SK-N-MC (cell line): Measurements from ENCODE around the gene MAP4K4.
A peak's percentile ranks its signal among the peaks of the same experiment; 100 is the strongest.

Experiments
- DNase-seq: peaks from one replicate; pipeline ENCODE4 v3.0.0-alpha.2; 2011; ENCODE audit warnings: low read depth, low spot score
- H3K27ac ChIP-seq: fragments of 200-600 bp; sonication (generic); 2 replicates; pipeline ENCODE4 v1.5.1; 2016; ENCODE audit warnings: mixed run types
- H3K36me3 ChIP-seq: fragments of 200-600 bp; sonication (generic); 2 replicates; pipeline ENCODE4 v1.6.1; 2017; ENCODE audit warnings: antibody characterized with exemption, low read length, mixed read lengths; ENCODE audit not compliant: insufficient read depth
- H3K4me3 ChIP-seq: fragments of 200-600 bp; sonication (generic); 2 replicates; pipeline ENCODE4 v1.5.1; 2016
- H3K9ac ChIP-seq: fragments of 200-600 bp; sonication (generic); 2 replicates; pipeline ENCODE4 v1.8.0; 2017; ENCODE audit warnings: mixed run types, mixed read lengths; ENCODE audit not compliant: insufficient read length
- H3K9me3 ChIP-seq: fragments of 200-600 bp; sonication (generic); 2 replicates; pipeline ENCODE4 v1.6.1; 2017; ENCODE audit warnings: low read depth, mild to moderate bottlenecking, antibody characterized with exemption, low read length, moderate library complexity, mixed read lengths
- EZH2 ChIP-seq: fragments of 200-600 bp; sonication (generic); IDR thresholded peaks from one replicate; pipeline ENCODE4 v1.6.1; 2017; ENCODE audit warnings: antibody characterized with exemption
- FOXP2 ChIP-seq: optimal IDR thresholded peaks from 2 replicates; pipeline ENCODE3; 2011; ENCODE audit warnings: mild to moderate bottlenecking, moderate library complexity; ENCODE audit not compliant: insufficient read depth; ENCODE audit errors: extremely low read length, control extremely low read depth
- POLR2AphosphoS5 ChIP-seq: IDR thresholded peaks from 2 replicates; pipeline ENCODE4 v1.6.1; 2012; ENCODE audit warnings: mild to moderate bottlenecking, low read depth, low read length, borderline replicate concordance

The MAP4K4 gene

DNA sequence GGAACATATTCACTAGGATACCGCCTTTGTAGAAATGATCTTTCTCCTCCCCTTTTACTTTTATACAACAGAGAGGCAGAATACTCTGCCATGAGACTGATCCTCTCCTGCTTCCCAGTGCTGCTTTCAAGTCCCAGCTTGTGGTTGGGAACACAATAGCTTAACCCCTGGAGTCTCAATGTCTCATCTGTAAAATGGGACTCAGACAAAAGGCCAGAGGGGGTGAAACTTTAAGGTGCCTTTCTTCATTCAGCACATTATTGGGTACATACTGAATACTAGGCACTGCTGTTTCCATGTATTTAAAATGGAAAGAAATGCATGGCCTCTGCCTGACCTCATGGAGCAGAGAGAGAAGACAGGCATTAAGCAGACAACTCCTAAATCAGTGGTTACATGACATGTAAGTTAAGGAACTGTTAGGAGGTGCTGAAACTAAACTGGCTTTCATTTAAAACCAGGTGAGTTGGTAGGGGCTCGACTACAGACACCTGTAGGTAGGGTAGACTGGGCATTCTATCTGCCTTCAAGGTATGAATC lies 53.8 kb downstream of the MAP4K4 start:
- Histone ChIP-seq H3K4me3 (no peak overlapping the region), H3K27ac (no peak overlapping the region), H3K9ac (no peak overlapping the region)

DNA sequence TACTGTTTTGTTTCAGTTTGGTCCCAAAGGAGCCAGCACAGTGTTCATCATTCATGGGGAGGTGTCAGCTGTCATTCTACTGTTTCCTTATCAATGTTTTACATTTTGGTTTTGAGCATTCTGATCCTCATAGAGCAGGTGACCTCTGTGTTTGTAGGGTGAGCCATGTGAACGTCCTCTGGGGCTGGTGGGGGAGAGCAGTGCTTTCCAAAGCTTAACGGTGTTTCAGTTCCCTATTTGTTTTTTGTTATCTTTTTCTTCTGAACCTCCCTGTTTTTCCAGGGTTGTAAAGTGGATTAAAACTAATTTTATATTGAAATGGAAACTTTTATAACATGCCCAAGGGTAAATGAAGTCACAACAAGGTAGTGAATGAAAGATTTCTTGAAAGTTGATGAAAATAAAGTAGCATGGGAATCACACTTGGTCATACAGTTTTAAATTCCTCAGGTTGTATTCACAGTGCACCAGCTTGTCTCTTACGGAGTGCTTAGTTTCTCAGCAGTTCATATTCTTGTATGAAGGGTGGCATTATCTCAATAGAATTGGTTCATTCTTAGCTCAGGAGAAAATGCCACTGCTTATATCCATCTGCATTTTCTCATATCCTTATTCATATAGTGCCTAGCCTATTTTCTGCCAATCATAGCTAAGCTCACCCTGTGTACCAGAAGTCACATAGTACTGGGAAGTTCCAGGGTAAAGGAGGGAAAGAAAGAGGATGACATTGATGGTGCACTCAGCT lies 54.5 kb downstream of the MAP4K4 start:
- no peaks in the 10 kb centered on the region; the same call in 1 of the 2 replicates for H3K36me3 ChIP-seq
- no peak overlapping the region for H3K9ac ChIP-seq
- no peak overlapping the region for H3K4me3 ChIP-seq
- TF ChIP-seq POLR2AphosphoS5 (no peak), EZH2 (no peak), FOXP2 (no peak)
- DNase-seq = no peak
- no peaks in the 10 kb centered on the region for H3K9me3 ChIP-seq
- no peak overlapping the region for H3K27ac ChIP-seq

More for the DNA sequence above, 53.8 kb downstream of the MAP4K4 start:
- H3K9me3 ChIP-seq = no peaks in the 10 kb centered on the region
- no peaks in the 10 kb centered on the region; the same call in 1 of the 2 replicates for H3K36me3 ChIP-seq
- no peak for DNase-seq
- TF ChIP-seq EZH2 (no peak), POLR2AphosphoS5 (no peak), FOXP2 (no peak)

GRCh38 chr2:101752716-101753616 lies 55.5 kb downstream of the MAP4K4 start:
- no peak overlapping the region for H3K4me3 ChIP-seq

DNA sequence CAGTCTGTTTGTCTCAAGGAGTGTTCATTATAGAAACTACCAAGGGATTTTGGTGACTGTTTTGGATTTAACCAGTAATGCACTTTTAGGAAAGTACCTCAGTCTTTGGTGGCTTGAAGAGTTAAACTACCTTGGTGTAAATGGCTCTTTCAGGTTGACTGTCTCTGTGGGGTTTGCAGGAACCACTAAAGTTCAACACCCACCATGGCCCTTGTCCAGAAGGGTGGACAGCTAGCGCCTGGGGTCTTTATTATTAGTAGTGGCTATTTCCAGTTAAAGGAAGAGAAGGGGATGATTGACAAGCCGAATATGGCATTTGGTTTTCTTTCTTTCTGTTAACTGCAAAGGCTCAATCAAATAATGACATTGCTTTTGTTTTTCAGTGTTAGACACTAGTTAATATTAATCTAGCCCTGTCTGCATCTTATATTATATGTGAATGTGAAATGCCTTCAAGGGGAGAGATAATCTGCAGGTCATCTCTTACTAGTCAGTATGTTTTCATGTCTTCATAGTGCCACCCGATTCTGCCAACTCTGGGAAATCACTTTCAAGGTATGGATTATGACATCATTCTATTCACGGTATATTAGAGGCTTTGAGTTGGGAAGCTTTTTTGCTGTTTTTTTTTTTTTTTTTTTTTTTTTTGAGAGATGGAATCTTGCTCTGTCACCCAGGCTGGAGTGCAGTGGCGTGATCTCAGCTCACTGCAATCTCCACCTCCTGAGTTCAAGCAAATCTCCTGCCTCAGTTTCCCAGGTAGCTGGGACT lies 56.4 kb downstream of the MAP4K4 start:
- TF ChIP-seq FOXP2 (no peak), POLR2AphosphoS5 (no peak)
- H3K4me3 ChIP-seq = no peak overlapping the region
- no peak for DNase-seq
- H3K27ac ChIP-seq = no peak overlapping the region
- H3K9me3 ChIP-seq = no peaks in the 10 kb centered on the region
- H3K36me3 ChIP-seq = no peaks in the 10 kb centered on the region
- no peak overlapping the region for H3K9ac ChIP-seq

More at GRCh38 chr2:101752716-101753616, 55.5 kb downstream of the MAP4K4 start:
- peak overlapping the region; percentile 62; the same call in 1 of the 2 replicates for H3K27ac ChIP-seq
- H3K9me3 ChIP-seq = no peaks in the 10 kb centered on the region
- TF ChIP-seq POLR2AphosphoS5 (no peak), EZH2 (no peak), FOXP2 (no peak)
- H3K9ac ChIP-seq = no peak overlapping the region
- DNase-seq = no peak
- no peaks in the 10 kb centered on the region; the same call in 1 of the 2 replicates for H3K36me3 ChIP-seq

DNA sequence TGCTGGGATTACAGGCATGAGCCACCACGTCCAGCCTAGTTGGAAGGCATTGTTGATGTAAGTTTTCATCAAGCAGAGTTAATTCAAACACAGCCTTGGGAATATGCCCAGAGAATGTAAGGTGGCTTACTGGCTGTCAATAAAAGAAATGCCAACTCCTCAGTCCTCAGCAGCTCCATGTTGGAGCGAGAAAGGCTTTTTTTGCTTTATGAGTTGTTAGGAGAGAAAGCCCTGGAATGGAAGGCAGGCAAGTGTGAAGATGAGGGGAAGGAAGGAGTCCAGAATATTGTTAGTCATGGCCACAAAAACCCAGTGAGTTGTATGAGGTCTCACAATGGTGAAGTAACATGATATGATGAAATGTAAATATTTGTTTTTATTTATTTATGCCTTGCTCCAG lies 57.1 kb downstream of the MAP4K4 start:
- H3K4me3 ChIP-seq = no peak overlapping the region
- H3K9me3 ChIP-seq = no peaks in the 10 kb centered on the region
- no peak for DNase-seq
- no peak overlapping the region for H3K9ac ChIP-seq
- TF ChIP-seq POLR2AphosphoS5 (no peak), FOXP2 (no peak), EZH2 (no peak)
- no peaks in the 10 kb centered on the region for H3K36me3 ChIP-seq
- no peak overlapping the region for H3K27ac ChIP-seq

DNA sequence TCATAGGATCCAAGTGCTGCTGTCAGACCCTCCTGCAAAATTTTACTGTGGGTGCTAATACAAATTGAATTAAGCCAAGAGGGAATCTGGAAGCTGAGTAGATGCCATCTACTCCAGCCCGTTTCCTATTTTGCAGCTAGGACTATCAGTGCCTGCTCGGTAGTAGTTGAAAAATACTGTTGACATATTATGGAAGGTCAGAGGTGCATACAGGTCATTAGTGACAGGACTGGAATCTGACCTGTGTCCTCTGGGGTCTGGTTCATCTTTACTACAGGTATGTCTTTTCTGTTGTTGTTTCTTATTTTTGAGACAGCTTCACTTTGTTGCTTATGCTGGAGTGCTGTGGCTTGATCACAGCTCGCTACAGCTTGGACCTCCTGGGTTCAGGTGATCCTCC lies 58.8 kb downstream of the MAP4K4 start:
- no peak for DNase-seq
- TF ChIP-seq FOXP2 (no peak), POLR2AphosphoS5 (no peak), EZH2 (no peak)
- Histone ChIP-seq H3K9ac (no peak overlapping the region), H3K4me3 (no peak overlapping the region), H3K36me3 (no peaks in the 10 kb centered on the region), H3K27ac (no peak overlapping the region), H3K9me3 (no peaks in the 10 kb centered on the region)

DNA sequence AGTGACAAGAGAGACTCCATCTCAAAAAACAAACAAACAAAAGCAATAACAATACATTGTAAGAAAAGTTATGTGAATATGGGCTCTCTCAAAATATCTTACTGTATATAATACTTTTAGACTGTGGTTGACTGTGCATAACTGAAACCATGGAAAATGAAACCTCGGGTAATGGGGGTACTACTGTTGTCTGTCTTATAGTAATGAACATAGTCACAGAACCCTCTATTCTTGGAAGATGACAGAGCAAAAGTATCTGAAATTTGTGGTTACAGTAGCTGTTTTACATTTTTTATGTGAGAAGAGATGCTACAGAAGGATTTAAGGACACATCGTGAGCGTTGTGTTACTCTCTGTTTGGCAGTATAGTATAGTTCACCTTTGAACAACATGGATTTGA lies 60.5 kb downstream of the MAP4K4 start:
- Histone ChIP-seq H3K27ac (no peak overlapping the region), H3K4me3 (no peak overlapping the region), H3K9me3 (no peaks in the 10 kb centered on the region), H3K9ac (no peak overlapping the region), H3K36me3 (no peaks in the 10 kb centered on the region)
- DNase-seq = no peak
- no peak for TF ChIP-seq EZH2
- no peak for TF ChIP-seq POLR2AphosphoS5
- TF ChIP-seq FOXP2 = no peak
